A549 (cell line): Measurements from ENCODE around the gene NFASC.

ENCODE experiments used
- BCL3 ChIP-seq: fragments of >200 bp; sonication (Bioruptor Twin); formaldehyde crosslinking; IDR thresholded peaks from 3 replicates; pipeline ENCODE4 v1.6.1; 2016
- BHLHE40 ChIP-seq: IDR thresholded peaks from 2 replicates; pipeline ENCODE4 v1.6.1; 2012; ENCODE audit warnings: low read depth, low read length, inconsistent platforms
- CHD2 ChIP-seq: fragments of 150-350 bp; IDR thresholded peaks from 2 replicates; pipeline ENCODE4 v1.6.1; 2014; ENCODE audit warnings: low read length; ENCODE audit not compliant: partially characterized antibody
- CTCF ChIP-seq: fragments of >200 bp; sonication (Bioruptor Twin); formaldehyde crosslinking; IDR thresholded peaks from 3 replicates; pipeline ENCODE4 v1.5.1; 2016
- JUNB ChIP-seq: fragments of >200 bp; sonication (Bioruptor Twin); formaldehyde crosslinking; IDR thresholded peaks from 2 replicates; pipeline ENCODE4 v1.6.1; 2016
- MAX ChIP-seq: IDR thresholded peaks from 2 replicates; pipeline ENCODE4 v1.6.1; 2012
- MAZ ChIP-seq: fragments of 150-350 bp; IDR thresholded peaks from 2 replicates; pipeline ENCODE4 v1.6.1; 2014; ENCODE audit warnings: antibody characterized with exemption, low read depth, low read length, borderline replicate concordance
- NR3C1 ChIP-seq: fragments of >200 bp; sonication (Bioruptor Twin); formaldehyde crosslinking; IDR thresholded peaks from 3 replicates; pipeline ENCODE4 v1.6.1; 2017
- RAD21 ChIP-seq, 2 experiments: fragments of >200 bp in 1 of 2; sonication (Bioruptor Twin) in 1 of 2; formaldehyde crosslinking in 1 of 2; IDR thresholded peaks in 1 of 2; conservative IDR thresholded peaks in 1 of 2; 2 replicates in 1 of 2; 3 replicates in 1 of 2; pipeline ENCODE4 v1.6.1; 2012 to 2018; ENCODE audit warnings: inconsistent platforms in 1 of 2
- REST ChIP-seq: fragments of 200-600 bp; sonication (generic); IDR thresholded peaks from 2 replicates; pipeline ENCODE4 v1.6.1; 2016; ENCODE audit warnings: antibody characterized with exemption, mild to moderate bottlenecking, moderate library complexity
- RNF2 ChIP-seq: fragments of 200-600 bp; sonication (generic); IDR thresholded peaks from 2 replicates; pipeline ENCODE4 v1.6.1; 2016; ENCODE audit warnings: low read depth, mild to moderate bottlenecking, antibody characterized with exemption, moderate library complexity, borderline replicate concordance
- SREBF2 ChIP-seq: fragments of 450-650 bp; IDR thresholded peaks from 2 replicates; pipeline ENCODE4 v1.6.1; 2014; ENCODE audit warnings: mild to moderate bottlenecking, moderate library complexity
- USF2 ChIP-seq: fragments of 450-650 bp; IDR thresholded peaks from 2 replicates; pipeline ENCODE4 v1.6.1; 2014; ENCODE audit warnings: antibody characterized with exemption
- ZSCAN20 ChIP-seq: fragments of 250-450 bp; sonication (Bioruptor Pico); IDR thresholded peaks from 2 replicates; pipeline ENCODE4 v1.8.0; 2022; ENCODE audit warnings: mild to moderate bottlenecking, moderate library complexity

GRCh38 chr1:205068001-205068400 is 197.3 kb downstream of the NFASC start:
- TF ChIP-seq CHD2 (no peak), RAD21 (conservative IDR thresholded peaks at IDR 0.05 in 1 of 2, IDR thresholded peaks at IDR 0.05 in 1 of 2) (no peak), USF2 (no peak), CTCF (no peak), RNF2 (no peak), BCL3 (no peak), NR3C1 (no peak), MAZ (no peak), REST (no peak), ZSCAN20 (CRISPR knock-in tag) (no peak), MAX (no peak), BHLHE40 (no peak), JUNB (no peak), SREBF2 (no peak)
